Left ventricle myocardium superior (tissue), 1 donor: ENCODE results near the gene JAK3. TPM values are rescaled to one million over a fixed set of nuclear protein-coding genes. Genes with fewer than 3 reads are reported as not detected.
A peak's percentile ranks its signal among the peaks of the same experiment; 100 is the strongest.

Source experiments
- ATAC-seq: fragments of 200-7000 bp; cut with Tn5 transposase; one replicate; pipeline ENCODE4 v1.9.1; 2020; ENCODE audit warnings: mild to moderate bottlenecking, moderate library complexity
- DNase-seq: peaks from one replicate; pipeline ENCODE4 v3.0.0-alpha.2; 2020
- intact Hi-C: fragments of 100-400 bp; cut with micrococcal nuclease; formaldehyde crosslinking; loops from one replicate; pipeline ENCODE4 v1.11.0; 2022
- total RNA-seq: library from RNA; stranded (reverse); fragmentation: NEBNext Ultra II Directional; extraction: Animal tissue kit (Norgen Biotek cat#: 25700); gene quantifications from one replicate; pipeline ENCODE4 v1.2.1, GENCODE V29; 2021
- donor health status: DM: no; HTN: yes; CAD: no; lungs with severe emphysema.

JAK3 gene
- total RNA-seq, 1 donor from 2014 or later = 1.5 TPM

DNA sequence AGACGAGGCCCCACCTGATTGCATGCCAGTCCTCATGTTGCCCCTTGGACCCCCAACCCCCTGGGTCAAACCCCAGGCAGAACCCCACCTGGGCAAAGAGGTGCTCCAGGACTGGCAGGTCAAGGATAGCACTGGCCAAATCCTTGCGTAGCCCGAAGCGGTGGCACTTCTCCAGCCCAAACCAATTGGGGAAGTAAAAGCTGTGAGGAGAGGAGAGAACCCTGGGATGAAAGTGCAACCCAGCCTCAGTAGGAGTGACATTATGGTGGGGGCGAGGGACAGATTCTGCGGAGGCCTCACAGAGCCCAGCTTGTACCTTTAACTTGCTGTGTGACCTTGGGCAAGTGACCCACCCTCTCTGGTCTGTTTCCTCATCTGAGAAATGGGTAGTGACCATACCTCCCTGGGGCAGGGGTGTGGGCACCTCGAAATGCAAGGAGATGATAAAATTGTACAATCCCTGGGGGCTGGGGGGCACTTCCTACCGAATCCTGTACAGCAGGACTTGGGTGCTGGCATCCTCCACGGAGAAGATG, 4.4 kb downstream of the JAK3 start:
- DNase-seq (no peak), ATAC-seq (no peak)
- intact Hi-C loops = no loop called here

GRCh38 chr19:17842663-17843291, 5.0 kb downstream of the JAK3 start:
- DNase-seq (no peak), ATAC-seq (no peak)
- intact Hi-C loops = no loop called here

- DNase-seq (peak; percentile 76), ATAC-seq (peak; percentile 86)
- intact Hi-C loops = no loop called here
Observed at GRCh38 chr19:17841810-17842662, 5.7 kb downstream of the JAK3 start.

DNA sequence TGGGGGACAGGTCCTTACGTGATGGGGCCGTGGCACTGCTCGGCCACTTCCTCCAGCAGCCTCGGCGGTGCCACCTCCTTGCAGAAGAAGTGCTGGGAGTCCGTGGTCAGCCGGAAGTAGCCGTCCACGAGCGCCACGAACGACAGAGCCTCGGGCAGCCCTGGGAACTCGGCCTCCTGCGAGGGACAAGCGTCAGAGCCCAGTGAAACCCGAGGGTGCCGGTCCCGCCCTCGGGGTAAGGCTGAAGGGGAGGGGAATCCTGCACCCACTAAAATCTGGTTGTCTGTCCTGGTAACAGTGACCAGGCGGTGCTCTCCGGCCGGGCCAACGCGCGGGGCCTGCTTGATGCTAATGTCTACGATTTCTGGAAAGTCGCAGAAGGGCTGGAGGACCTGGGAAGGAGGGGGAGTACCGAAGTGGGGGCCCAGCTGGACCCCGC, 6.4 kb downstream of the JAK3 start:
- DNase-seq = no peak
- ATAC-seq = peak; percentile 17
- intact Hi-C loops = no loop called here

- DNase-seq (no peak), ATAC-seq (no peak)
- intact Hi-C loops = no loop called here
Observed at GRCh38 chr19:17840019-17840418, 7.8 kb downstream of the JAK3 start.

- ATAC-seq (no peak), DNase-seq (no peak)
- intact Hi-C loops = no loop called here
Observed at GRCh38 chr19:17837972-17838371, 9.8 kb downstream of the JAK3 start.

GRCh38 chr19:17836530-17836929, 11.3 kb downstream of the JAK3 start:
- no peak for DNase-seq
- intact Hi-C loops = no loop called here
- no peak for ATAC-seq

DNA sequence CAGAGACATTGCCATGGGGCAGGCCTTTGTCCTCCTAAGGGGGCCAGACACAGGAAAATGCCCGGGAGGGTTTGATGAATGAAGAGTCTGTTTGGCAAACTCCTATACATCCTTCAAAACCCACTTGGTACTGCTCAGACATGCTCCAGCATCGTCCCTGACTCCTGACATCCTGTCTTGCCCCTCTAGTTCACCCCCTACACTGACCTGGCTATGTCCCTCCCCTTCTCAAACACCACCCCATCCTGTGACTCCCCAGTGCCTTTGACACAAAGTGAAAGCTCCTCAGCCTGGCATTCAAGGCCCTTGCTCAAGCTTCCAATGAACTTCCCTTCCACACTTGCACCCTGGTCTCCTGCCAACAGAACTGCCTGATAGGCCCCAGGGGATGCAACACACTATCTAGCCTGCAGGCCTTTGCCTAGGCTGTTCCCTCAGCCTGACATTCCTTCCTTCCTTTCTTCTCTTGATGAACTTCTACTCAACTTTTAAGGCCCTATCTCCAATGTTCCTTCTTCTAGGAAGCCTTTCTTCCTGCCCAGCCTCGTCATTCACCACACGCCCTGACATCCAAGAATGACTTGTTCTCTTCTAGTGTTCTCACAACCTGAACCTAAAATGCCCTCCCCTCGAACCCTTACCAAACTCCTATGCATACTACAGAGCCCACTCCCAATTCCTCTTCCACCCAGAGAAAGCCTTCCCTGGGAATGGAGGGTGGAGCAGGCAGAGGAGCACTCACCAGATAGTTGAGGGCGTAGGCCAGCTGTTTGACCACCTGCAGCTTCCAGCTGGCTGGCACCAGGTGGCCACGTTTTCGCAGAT, 12.4 kb downstream of the JAK3 start:
- ATAC-seq (no peak), DNase-seq (no peak)
- intact Hi-C loops = no loop called here

- DNase-seq (no peak), ATAC-seq (no peak)
- intact Hi-C loops = no loop called here
Observed at GRCh38 chr19:17834350-17835181, 13.2 kb downstream of the JAK3 start.

GRCh38 chr19:17832443-17833208, 15.2 kb downstream of the JAK3 start:
- ATAC-seq (no peak), DNase-seq (no peak)
- intact Hi-C loops = no loop called here

GRCh38 chr19:17831419-17831888, 16.3 kb downstream of the JAK3 start:
- ATAC-seq = no peak
- intact Hi-C loops = no loop called here
- no peak for DNase-seq

- DNase-seq (no peak), ATAC-seq (peak; percentile 52)
- intact Hi-C loops = no loop called here
Observed at GRCh38 chr19:17830567-17831418, 17.0 kb downstream of the JAK3 start.

DNA sequence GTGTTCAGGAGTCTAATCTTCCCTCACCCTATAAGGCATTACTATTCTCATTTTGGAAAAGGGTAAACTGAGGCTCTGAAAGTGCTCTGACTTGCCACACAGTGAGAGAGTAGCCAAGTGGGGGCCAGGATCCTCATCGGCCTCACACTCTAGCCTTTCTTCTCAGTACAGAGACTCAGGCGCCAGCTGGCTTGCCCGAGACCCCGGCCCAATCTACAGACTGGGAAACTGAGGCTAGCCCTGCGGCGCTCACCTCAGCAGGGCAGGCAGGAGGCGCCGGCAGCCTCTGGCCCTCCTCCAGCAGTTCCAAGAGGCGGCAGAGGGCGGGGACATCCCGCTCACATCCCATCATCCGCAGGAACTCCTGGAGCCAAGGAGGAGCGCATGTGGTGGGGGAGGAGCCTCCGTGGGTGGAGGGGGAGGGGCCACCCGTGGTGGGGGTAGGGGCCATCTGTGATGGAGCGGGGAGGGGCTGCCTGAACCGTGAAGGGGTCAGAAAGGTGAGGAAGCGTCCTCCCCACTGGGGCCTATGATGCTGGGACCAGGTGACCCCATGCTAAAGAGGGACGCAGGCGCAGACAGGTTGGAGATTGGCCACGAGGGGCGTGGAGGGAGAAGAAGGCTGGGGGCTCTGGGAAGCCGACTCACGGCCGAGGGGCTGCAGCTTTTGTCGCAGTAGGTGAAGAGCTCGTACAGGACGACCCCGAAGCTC, 17.8 kb downstream of the JAK3 start:
- no peak for ATAC-seq
- intact Hi-C loops = no loop called here
- no peak for DNase-seq

DNA sequence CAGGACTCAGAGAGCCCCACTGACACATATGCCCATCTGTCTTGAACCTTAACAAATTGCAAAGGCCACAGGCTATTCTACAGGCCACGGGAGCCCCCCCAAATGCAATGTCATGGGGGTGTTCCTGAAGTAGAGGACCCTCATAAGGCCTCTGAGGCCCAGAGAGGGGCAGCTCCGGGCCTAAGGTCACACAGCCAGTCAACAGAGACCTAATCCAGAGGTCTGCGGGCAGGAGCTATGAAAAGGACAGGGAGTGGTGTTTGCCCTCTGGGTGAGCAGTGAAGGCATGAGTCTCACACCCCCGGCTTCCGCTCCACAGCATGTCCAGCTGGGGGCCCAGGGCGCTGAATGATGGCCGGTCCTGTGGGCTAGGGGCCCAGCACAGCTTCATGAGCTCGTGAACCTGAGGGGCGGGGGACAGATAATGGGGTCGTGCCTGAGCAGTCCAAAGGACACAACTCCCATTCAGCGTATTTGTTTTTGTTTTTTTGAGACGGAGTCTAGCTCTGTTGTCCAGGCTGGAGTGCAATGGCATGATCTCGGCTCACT, 21.2 kb downstream of the JAK3 start:
- ATAC-seq (no peak), DNase-seq (no peak)
- intact Hi-C loops = no loop called here

DNA sequence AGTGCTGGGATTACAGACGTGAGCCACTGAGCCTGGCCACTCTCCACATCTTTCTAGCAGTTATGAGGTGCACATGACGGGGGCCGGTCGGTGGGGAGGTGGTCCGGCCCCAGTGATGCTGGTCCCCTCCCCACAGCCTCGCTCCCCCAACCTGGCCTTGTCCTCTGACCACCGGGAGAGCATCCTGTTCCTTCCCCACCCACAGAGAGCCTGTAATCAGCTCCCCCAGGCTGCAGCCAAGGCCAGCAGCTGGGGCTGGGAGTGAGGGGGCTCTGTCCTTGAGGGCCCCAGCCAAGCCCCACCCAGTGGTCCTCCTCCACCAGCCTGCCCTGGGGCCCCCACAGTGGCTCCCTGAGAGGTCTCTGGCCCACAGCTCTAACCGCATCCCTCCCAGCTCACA, 23.4 kb downstream of the JAK3 start:
- DNase-seq (no peak), ATAC-seq (no peak)
- intact Hi-C loops = no loop called here

DNA sequence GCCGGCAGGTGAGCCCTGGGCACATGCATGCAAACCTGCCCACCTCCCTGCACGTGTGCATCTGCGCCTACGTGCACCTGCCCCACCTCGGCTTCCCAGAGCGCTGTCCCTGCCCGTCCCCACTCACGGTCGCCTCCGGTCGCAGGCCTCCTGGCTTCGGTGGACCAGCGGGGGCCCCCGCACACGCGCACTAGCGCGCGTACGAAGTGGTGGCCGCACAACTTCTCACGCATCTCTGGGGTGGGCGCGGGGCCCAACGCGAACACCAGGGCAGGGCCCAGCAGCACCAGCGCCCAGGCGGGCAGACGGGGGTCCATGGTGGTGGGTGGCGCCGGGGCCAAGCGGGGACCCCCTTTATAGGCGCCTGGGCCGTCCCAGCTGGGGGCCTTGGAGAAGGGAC, 26.6 kb downstream of the JAK3 start, which contains the start of gene INSL3:
Gene INSL3, minus strand, starts transcription at position 330 of the 400 bp plus-strand sequence. Its CDS starts 13 bp downstream, at position 317.
- intact Hi-C loops = no loop called here
- no peak for ATAC-seq
- no peak for DNase-seq
